Nephron (organoid): Measurements from ENCODE around the gene MAP3K20.
"Not testable (repeated sequence)": the region's sequence is repeated elsewhere in the genome, so short reads cannot be mapped to it uniquely, and the experiment has no call there.

Experiments
- H3K27ac Mint-ChIP-seq, 3 experiments: 2 replicates each; pipeline ENCODE4 v1.8.0; 2020; ENCODE audit warnings: mixed read lengths in 3 of 3, mild to moderate bottlenecking in 2 of 3, moderate library complexity in 1 of 3
- H3K27me3 Mint-ChIP-seq: 2 replicates; pipeline ENCODE4 v1.8.0; 2021; ENCODE audit warnings: low read depth, mild to moderate bottlenecking, moderate library complexity, mixed read lengths
- H3K36me3 Mint-ChIP-seq: 2 replicates; pipeline ENCODE4 v1.8.0; 2020; ENCODE audit warnings: low read depth, mixed read lengths
- H3K4me1 Mint-ChIP-seq: 2 replicates; pipeline ENCODE4 v1.8.0; 2020; ENCODE audit warnings: mixed read lengths
- H3K4me3 Mint-ChIP-seq, 3 experiments: 2 replicates each; pipeline ENCODE4 v1.8.0; 2020; ENCODE audit warnings: mild to moderate bottlenecking in 3 of 3, mixed read lengths in 3 of 3, moderate library complexity in 2 of 3
- H3K9me3 Mint-ChIP-seq: 2 replicates; pipeline ENCODE4 v1.8.0; 2020; ENCODE audit warnings: mixed read lengths
- CTCF ChIP-seq, 3 experiments: fragments of 200-600 bp; sonication (generic); IDR thresholded peaks; one replicate each; pipeline ENCODE4 v1.5.0; 2021; ENCODE audit warnings: antibody characterized with exemption in 3 of 3; ENCODE audit not compliant: unreplicated experiment in 3 of 3

The MAP3K20 gene

GRCh38 chr2:173305303-173305702 is 229.7 kb downstream of the MAP3K20 start:
- H3K36me3 Mint-ChIP-seq: peaks cover 8% of the 10 kb centered on the region
- no peak overlapping the region for H3K27ac Mint-ChIP-seq

GRCh38 chr2:173307293-173307692 is 231.6 kb downstream of the MAP3K20 start:
- Mint-ChIP-seq H3K4me1 (no peaks in the 10 kb centered on the region), H3K4me3 (no peak overlapping the region), H3K36me3 (peaks cover 4% of the 10 kb centered on the region), H3K27me3 (no peaks in the 10 kb centered on the region), H3K9me3 (peaks cover 8% of the 10 kb centered on the region), H3K27ac (no peak overlapping the region)
- no peak for TF ChIP-seq CTCF (IDR thresholded peaks at IDR 0.05; ENCODE audit: unreplicated experiment in 3 of 3)

More at GRCh38 chr2:173305303-173305702, 229.7 kb downstream of the MAP3K20 start:
- Mint-ChIP-seq H3K27me3 (no peaks in the 10 kb centered on the region), H3K4me1 (no peaks in the 10 kb centered on the region), H3K4me3 (no peak overlapping the region), H3K9me3 (peaks cover 22% of the 10 kb centered on the region)
- TF ChIP-seq CTCF (IDR thresholded peaks at IDR 0.05; ENCODE audit: unreplicated experiment in 3 of 3): no peak

GRCh38 chr2:173309370-173309769 is 233.7 kb downstream of the MAP3K20 start:
- H3K27me3 Mint-ChIP-seq, H3K27ac Mint-ChIP-seq, H3K36me3 Mint-ChIP-seq, H3K9me3 Mint-ChIP-seq, H3K4me3 Mint-ChIP-seq, H3K4me1 Mint-ChIP-seq: not testable (repeated sequence)

GRCh38 chr2:173311844-173312606 is 236.4 kb downstream of the MAP3K20 start:
- Mint-ChIP-seq H3K36me3 (no peaks in the 10 kb centered on the region), H3K4me1 (no peaks in the 10 kb centered on the region), H3K27ac (no peak overlapping the region), H3K27me3 (no peaks in the 10 kb centered on the region), H3K4me3 (no peak overlapping the region), H3K9me3 (peaks cover 7% of the 10 kb centered on the region)
- TF ChIP-seq CTCF (IDR thresholded peaks at IDR 0.05; ENCODE audit: unreplicated experiment in 3 of 3): no peak
